ENCODE measurements around the gene ALDH9A1.
"Not testable (repeated sequence)": the region's sequence is repeated elsewhere in the genome, so short reads cannot be mapped to it uniquely, and the experiment has no call there.

The ALDH9A1 gene

DNA sequence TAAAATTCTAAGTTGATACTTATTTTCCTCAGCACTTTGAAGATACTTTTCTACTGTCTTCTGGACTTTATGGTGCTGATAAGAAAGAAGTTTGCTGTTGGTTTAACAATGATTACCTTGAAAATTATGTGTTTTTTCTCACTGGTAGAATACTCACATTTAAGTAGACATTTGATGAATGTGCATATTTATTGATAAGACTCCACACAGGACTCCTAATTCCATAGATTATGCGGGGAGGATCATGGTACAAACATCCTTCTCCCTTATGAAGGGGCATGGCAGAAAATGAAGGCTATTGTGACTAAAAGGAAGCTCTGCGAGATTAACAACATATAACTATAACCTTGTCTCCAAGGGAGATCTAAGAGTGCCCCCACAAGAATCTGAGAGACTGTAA lies 28.5 kb upstream of the ALDH9A1 start:
- TF ChIP-seq, protein P1, sequence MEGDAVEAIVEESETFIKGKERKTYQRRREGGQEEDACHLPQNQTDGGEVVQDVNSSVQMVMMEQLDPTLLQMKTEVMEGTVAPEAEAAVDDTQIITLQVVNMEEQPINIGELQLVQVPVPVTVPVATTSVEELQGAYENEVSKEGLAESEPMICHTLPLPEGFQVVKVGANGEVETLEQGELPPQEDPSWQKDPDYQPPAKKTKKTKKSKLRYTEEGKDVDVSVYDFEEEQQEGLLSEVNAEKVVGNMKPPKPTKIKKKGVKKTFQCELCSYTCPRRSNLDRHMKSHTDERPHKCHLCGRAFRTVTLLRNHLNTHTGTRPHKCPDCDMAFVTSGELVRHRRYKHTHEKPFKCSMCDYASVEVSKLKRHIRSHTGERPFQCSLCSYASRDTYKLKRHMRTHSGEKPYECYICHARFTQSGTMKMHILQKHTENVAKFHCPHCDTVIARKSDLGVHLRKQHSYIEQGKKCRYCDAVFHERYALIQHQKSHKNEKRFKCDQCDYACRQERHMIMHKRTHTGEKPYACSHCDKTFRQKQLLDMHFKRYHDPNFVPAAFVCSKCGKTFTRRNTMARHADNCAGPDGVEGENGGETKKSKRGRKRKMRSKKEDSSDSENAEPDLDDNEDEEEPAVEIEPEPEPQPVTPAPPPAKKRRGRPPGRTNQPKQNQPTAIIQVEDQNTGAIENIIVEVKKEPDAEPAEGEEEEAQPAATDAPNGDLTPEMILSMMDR (IDR thresholded peaks at IDR 0.05; ENCODE audit: insufficient read depth, missing control alignments): no peak
- DNase-seq (ENCODE audit: insufficient read length, low spot score) (no peak), FAIRE-seq (peak; percentile 79)

DNA sequence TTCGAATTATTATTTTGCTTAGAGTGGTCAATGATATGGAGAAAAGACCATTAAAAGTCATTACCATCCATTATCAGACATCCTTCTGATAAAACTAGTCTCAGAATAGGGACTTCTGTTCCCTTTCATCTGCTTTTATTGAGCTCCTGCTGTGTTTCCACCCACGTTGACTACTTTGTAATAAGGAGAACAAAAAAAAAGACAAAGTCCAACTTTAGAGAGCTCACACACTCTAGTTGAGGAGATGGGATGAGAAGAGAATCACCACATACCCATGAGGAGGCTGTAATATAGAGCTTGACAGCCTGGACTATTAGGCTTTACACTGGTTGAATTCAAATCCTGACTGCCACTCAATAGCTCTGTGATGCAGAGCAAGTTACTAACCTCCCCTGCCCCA lies 27.8 kb upstream of the ALDH9A1 start:
- no peak for FAIRE-seq
- TF ChIP-seq, protein P1 (IDR thresholded peaks at IDR 0.05; ENCODE audit: insufficient read depth, missing control alignments): no peak
- DNase-seq (ENCODE audit: insufficient read length, low spot score): no peak

DNA sequence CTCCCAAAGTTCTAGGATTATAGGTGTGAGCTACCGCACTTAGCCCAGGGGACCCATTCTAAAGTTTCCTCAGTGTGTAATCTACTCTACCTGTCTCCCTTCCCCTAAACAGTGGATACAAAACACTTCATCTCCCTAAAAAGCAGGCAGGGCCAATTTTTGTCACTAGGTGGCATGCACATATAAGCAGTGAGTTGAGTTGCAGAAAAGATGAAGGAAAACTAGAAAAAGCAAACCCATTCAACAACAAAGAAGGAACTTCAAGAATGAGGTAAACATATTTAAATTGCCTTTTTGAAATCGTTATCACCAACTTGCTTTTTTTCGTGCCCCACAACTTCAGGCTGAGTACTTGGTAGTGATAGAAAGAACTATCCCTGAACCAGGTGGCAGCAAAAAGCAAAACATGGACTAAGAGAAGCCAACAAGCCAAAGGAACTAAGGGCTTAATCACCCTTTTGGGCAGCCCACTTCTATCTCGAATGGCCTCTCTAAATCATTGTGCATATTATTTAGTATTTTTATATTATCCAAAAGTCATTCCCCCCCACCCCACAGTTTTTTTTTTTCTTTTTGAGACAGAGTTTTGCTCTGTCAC lies 19.7 kb upstream of the ALDH9A1 start:
- peak; percentile 40 for DNase-seq (ENCODE audit: insufficient read length, low spot score)
- TF ChIP-seq, protein P1 (IDR thresholded peaks at IDR 0.05; ENCODE audit: insufficient read depth, missing control alignments): peak; percentile 88
- FAIRE-seq: peak; percentile 87

DNA sequence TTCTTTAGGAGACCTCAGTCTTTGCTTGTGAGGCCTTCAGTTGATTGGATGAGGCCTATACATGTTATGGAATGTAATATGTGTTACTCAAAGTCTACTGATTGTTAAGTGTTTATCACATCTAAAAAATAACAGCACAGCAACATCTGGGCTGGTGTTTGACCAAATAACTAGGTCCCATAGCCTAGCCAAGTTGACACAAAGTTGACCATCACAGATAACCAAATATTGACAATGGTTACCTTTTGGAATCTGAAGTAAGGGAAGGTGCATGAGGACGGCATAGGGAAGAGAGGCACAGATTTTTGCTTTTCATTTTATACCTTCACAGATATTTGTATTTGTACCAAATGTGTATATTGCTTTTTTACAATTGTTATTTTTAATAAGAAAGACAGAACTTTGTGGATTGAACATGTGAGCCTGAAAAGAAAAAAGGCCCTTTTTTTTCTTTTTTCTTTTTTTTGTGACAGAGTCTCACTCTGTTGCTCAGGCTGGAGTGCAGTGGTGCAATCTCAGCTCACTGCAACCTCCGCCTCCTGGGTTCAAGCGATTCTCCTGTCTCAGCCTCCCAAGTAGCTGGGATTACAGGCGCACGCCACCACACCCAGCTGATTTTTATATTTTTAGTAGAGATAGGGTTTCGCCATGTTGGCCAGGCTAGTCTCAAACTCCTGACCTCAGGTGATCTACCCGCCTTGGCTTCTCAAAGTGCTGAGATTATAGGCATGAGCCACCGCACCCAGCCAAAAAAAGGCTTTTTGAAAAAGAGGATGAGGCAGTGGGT lies 18.1 kb upstream of the ALDH9A1 start:
- not testable (repeated sequence) for DNase-seq (ENCODE audit: insufficient read length, low spot score); FAIRE-seq

DNA sequence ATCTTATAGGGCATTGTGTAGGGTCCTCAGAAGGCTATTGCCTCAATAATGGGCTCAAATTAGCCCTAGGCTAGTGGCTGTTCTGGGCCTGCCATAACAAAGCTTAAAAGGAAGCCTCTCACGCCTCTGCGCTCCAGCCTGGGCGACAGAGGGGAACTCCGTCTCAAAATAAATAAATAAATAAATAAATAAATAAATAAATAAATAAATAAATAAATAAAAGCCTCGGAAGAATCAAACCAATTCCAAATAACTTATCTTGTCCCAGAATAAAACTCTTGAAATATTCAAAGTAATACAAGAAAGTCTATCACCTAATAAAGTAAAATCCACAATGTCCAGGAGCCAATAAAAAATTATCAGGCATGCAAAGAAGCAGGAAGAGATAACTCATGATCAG lies 14.4 kb upstream of the ALDH9A1 start:
- FAIRE-seq (no peak), DNase-seq (ENCODE audit: insufficient read length, low spot score) (no peak)
- TF ChIP-seq, protein P1 (IDR thresholded peaks at IDR 0.05; ENCODE audit: insufficient read depth, missing control alignments): no peak

DNA sequence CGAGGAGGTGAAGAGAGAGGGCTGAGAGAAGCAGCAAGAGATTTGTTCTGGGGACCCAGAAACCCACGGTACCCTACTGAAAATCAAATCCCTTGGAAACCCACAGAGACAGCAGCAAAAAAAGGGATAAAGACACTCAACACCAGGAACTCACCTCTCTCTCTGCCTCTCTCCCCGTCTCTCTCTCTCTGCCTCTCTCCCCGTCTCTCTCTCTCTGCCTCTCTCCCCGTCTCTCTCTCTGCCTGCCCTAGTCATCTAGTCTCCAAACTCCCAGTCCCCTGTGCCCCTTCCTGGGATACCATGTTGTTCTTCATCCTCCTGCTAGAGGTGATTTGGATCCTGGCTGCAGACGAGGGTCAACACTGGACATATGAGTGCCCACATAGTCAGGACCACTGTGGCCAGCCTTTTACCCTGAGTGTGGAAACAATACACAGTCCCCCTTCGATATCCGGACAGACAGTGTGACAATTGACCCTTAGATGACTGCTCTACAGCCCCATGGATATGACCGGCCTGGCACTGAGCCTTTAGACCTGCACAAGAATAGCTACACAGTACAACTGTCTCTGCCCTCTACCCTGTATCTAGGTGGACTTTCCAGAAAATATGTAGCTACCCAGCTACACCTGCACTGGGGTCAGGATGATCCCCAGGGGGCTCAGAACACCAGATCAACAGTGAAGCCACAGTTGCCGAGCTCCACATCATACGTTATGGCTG lies 9.8 kb upstream of the ALDH9A1 start:
- TF ChIP-seq, protein P1 (IDR thresholded peaks at IDR 0.05; ENCODE audit: insufficient read depth, missing control alignments): no peak
- DNase-seq (ENCODE audit: insufficient read length, low spot score): no peak
- no peak for FAIRE-seq

DNA sequence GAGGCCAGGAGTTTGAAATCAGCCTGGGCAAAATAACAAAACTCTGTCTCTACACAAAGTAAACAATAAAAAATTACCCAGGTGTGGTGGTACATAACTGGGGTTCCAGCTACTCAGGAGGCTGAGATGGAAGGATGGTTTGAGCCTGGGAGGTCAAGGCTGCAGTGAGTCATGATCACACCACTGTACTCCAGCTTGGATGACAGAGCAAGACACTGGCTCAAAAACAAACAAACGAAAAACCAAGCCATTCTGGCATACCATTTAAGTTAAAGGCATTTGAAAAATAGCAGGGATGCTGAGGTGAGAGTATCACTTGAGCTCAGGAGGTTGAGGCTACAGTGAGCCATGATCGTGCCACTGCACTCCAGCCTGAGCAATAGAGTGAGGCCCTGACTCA lies 5.3 kb upstream of the ALDH9A1 start:
- TF ChIP-seq, protein P1 (IDR thresholded peaks at IDR 0.05; ENCODE audit: insufficient read depth, missing control alignments): no peak
- FAIRE-seq (no peak), DNase-seq (ENCODE audit: insufficient read length, low spot score) (no peak)

DNA sequence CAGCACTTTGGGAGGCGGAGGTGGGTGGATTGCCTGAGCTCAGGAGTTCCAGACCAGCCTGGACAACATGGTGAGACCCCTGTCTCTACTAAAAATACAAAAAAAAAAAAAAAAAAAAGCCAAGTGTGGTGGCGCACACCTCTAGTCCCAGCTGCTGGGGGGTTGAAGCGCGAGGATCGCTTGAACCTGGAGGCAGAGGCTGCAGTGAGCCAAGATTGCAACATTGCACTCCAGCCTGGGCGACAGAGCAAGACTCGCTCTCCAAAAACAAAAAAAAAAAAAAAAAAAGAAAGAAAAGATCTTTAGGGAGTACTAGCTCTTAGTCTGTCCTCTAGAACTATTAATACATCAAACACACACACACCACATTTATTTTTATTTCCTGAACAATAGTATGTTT lies 3.6 kb upstream of the ALDH9A1 start:
- not testable (repeated sequence) for FAIRE-seq; DNase-seq (ENCODE audit: insufficient read length, low spot score)
